SK-N-MC (cell line): ENCODE data around the gene MALRD1.

Source experiments
- DNase-seq: peaks from one replicate; pipeline ENCODE4 v3.0.0-alpha.2; 2011; ENCODE audit warnings: low read depth, low spot score
- H3K27ac ChIP-seq: fragments of 200-600 bp; sonication (generic); 2 replicates; pipeline ENCODE4 v1.5.1; 2016; ENCODE audit warnings: mixed run types
- H3K36me3 ChIP-seq: fragments of 200-600 bp; sonication (generic); 2 replicates; pipeline ENCODE4 v1.6.1; 2017; ENCODE audit warnings: antibody characterized with exemption, low read length, mixed read lengths; ENCODE audit not compliant: insufficient read depth
- H3K4me3 ChIP-seq: fragments of 200-600 bp; sonication (generic); 2 replicates; pipeline ENCODE4 v1.5.1; 2016
- H3K9ac ChIP-seq: fragments of 200-600 bp; sonication (generic); 2 replicates; pipeline ENCODE4 v1.8.0; 2017; ENCODE audit warnings: mixed run types, mixed read lengths; ENCODE audit not compliant: insufficient read length
- H3K9me3 ChIP-seq: fragments of 200-600 bp; sonication (generic); 2 replicates; pipeline ENCODE4 v1.6.1; 2017; ENCODE audit warnings: low read depth, mild to moderate bottlenecking, antibody characterized with exemption, low read length, moderate library complexity, mixed read lengths
- EZH2 ChIP-seq: fragments of 200-600 bp; sonication (generic); IDR thresholded peaks from one replicate; pipeline ENCODE4 v1.6.1; 2017; ENCODE audit warnings: antibody characterized with exemption
- FOXP2 ChIP-seq: optimal IDR thresholded peaks from 2 replicates; pipeline ENCODE3; 2011; ENCODE audit warnings: mild to moderate bottlenecking, moderate library complexity; ENCODE audit not compliant: insufficient read depth; ENCODE audit errors: extremely low read length, control extremely low read depth
- POLR2AphosphoS5 ChIP-seq: IDR thresholded peaks from 2 replicates; pipeline ENCODE4 v1.6.1; 2012; ENCODE audit warnings: mild to moderate bottlenecking, low read depth, low read length, borderline replicate concordance

Gene MALRD1

GRCh38 chr10:19659920-19660655 lies 611.5 kb downstream of the MALRD1 start:
- DNase-seq = no peak
- no peak overlapping the region for H3K27ac ChIP-seq
- no peaks in the 10 kb centered on the region for H3K36me3 ChIP-seq
- no peak overlapping the region for H3K4me3 ChIP-seq
- no peak for TF ChIP-seq FOXP2
- no peak for TF ChIP-seq POLR2AphosphoS5
- TF ChIP-seq EZH2 = no peak
- H3K9ac ChIP-seq = no peak overlapping the region
- no peaks in the 10 kb centered on the region for H3K9me3 ChIP-seq

DNA sequence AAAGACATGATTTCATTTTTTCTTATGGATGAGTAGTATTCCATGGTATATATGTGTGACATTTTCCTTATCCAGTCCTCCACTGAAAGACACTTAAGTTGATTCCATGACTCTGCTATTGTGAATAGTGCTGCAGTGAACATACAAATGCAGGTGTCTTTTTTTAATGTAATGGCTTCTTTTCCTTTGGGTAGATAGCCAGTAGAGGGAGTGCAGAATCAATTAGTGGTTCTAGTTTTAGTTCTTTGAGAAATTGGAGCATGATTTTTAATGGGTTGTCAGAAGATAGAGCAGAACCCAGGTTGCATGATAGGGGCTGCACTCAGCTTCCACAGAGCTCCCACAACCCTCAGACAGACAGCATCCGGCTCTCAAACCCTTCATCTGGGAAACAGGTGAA lies 614.7 kb downstream of the MALRD1 start:
- no peak for DNase-seq
- Histone ChIP-seq H3K9ac (no peak overlapping the region), H3K4me3 (no peak overlapping the region), H3K36me3 (no peaks in the 10 kb centered on the region), H3K27ac (no peak overlapping the region), H3K9me3 (no peaks in the 10 kb centered on the region)
- no peak for TF ChIP-seq EZH2
- TF ChIP-seq POLR2AphosphoS5 = no peak

DNA sequence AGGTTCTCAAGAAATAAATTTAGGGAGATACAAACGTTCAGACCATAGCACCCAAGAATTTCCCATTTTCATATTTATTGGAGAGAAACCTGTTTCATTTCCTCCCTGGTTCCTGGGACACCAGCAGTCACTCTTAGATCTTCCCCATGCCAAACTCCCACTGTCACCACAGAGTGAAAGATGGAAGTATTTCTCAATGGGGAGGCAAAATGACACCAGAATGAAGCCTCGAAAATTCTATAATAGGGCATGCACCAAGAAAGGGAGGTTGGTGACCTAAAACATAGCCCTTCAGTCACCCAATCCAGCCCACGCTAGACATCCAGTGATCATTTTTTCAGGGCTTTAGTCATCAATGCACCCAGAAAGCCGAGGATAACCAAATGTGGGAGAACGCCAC lies 619.5 kb downstream of the MALRD1 start:
- no peaks in the 10 kb centered on the region for H3K9me3 ChIP-seq
- DNase-seq = no peak
- H3K4me3 ChIP-seq = no peak overlapping the region
- TF ChIP-seq EZH2 = no peak
- no peak for TF ChIP-seq FOXP2
- no peak for TF ChIP-seq POLR2AphosphoS5
- no peak overlapping the region for H3K9ac ChIP-seq
- no peak overlapping the region for H3K27ac ChIP-seq
- no peaks in the 10 kb centered on the region for H3K36me3 ChIP-seq

GRCh38 chr10:19676063-19676462 lies 627.5 kb downstream of the MALRD1 start:
- Histone ChIP-seq H3K36me3 (no peaks in the 10 kb centered on the region), H3K4me3 (no peak overlapping the region), H3K9ac (no peak overlapping the region), H3K27ac (no peak overlapping the region), H3K9me3 (no peaks in the 10 kb centered on the region)
- TF ChIP-seq EZH2 = no peak
- TF ChIP-seq POLR2AphosphoS5 = no peak
- no peak for TF ChIP-seq FOXP2
- DNase-seq = no peak

GRCh38 chr10:19683356-19683755 lies 634.8 kb downstream of the MALRD1 start:
- no peak overlapping the region for H3K9ac ChIP-seq
- no peak for DNase-seq
- no peaks in the 10 kb centered on the region for H3K36me3 ChIP-seq
- H3K4me3 ChIP-seq = no peak overlapping the region
- H3K9me3 ChIP-seq = no peaks in the 10 kb centered on the region
- H3K27ac ChIP-seq = no peak overlapping the region
- TF ChIP-seq POLR2AphosphoS5 = no peak
- no peak for TF ChIP-seq FOXP2
- TF ChIP-seq EZH2 = no peak

DNA sequence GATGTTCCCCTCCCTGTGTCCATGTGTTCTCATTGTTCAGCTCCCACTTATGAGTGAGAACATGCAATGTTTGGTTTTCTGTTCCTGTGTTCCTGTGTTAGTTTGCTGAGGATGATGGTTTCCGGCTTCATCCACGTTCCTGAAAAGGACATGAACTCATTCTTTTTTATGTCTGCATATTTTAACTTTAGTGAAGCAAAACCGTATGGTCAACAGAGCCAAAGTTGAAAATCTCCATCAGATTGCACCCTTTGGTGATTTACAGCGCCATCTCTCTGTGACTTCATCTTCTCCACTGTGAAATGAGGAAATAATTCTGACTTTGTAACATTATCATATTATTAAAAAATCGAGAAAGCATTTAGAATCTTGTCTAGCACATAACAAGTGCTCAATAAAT lies 635.4 kb downstream of the MALRD1 start:
- TF ChIP-seq FOXP2 (no peak), POLR2AphosphoS5 (no peak), EZH2 (no peak)
- Histone ChIP-seq H3K4me3 (no peak overlapping the region), H3K9me3 (no peaks in the 10 kb centered on the region), H3K9ac (no peak overlapping the region), H3K27ac (no peak overlapping the region), H3K36me3 (no peaks in the 10 kb centered on the region)
- no peak for DNase-seq

DNA sequence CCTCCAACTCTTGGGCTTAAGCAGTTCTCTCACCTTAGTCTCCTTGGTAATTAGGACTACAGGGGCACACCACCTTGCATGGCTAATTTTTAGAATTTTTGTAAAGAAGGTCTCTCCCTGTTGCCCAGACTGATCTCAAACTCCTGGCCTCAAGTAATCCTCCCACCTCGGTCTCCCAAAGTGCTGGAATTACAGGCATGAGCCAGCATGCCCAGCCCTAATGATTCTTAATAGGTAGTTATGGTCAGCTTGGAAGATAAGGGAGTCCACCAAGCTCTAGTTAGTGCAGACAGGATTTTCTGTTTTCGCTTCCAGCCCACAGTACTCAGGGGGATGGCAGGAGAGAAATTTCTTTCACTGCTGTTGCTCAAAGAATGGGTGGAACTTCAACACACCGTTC lies 639.7 kb downstream of the MALRD1 start:
- TF ChIP-seq FOXP2 = no peak

GRCh38 chr10:19689231-19689630 lies 640.6 kb downstream of the MALRD1 start:
- TF ChIP-seq FOXP2 (no peak), POLR2AphosphoS5 (no peak), EZH2 (no peak)
- Histone ChIP-seq H3K9me3 (no peaks in the 10 kb centered on the region), H3K4me3 (no peak overlapping the region), H3K9ac (no peak overlapping the region), H3K27ac (no peak overlapping the region), H3K36me3 (no peaks in the 10 kb centered on the region)
- no peak for DNase-seq

More for the DNA sequence above, 639.7 kb downstream of the MALRD1 start:
- no peak for DNase-seq
- Histone ChIP-seq H3K9me3 (no peaks in the 10 kb centered on the region), H3K36me3 (no peaks in the 10 kb centered on the region), H3K9ac (no peak overlapping the region), H3K27ac (no peak overlapping the region), H3K4me3 (no peak overlapping the region)

DNA sequence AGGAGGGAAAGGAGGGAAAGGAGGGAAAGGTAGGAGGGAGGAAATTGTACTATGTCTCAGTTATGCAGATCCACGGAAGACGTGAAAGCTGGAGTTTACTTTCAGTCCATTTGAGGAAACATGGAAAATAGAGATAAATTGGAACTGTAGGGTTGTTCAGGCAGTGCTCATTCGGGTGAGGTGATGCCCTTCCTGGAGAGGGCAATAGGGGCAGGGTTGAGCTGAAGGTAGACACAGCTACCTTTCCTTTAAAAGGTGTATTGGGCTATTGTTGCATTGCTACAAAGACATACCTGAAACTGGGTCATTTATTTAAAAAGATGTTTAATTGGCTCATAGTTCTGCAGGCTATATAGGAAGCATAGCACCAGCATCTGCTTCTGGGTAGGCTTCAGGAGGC lies 650.7 kb downstream of the MALRD1 start:
- no peak overlapping the region for H3K9ac ChIP-seq
- no peak for TF ChIP-seq FOXP2

More for the DNA sequence above, 650.7 kb downstream of the MALRD1 start:
- H3K4me3 ChIP-seq = no peak overlapping the region
- no peak overlapping the region for H3K27ac ChIP-seq
- no peaks in the 10 kb centered on the region for H3K9me3 ChIP-seq
- H3K36me3 ChIP-seq = no peaks in the 10 kb centered on the region
- no peak for DNase-seq
